HepG2 (cell line): Measurements from ENCODE around the gene DNAH8. TPM values are rescaled to one million over a fixed set of nuclear protein-coding genes. Genes with fewer than 3 reads are reported as not detected.

Experiments used
- ATAC-seq: fragments of 200-7000 bp; cut with Tn5 transposase; 3 replicates; pipeline ENCODE4 v1.9.1; 2020; ENCODE audit warnings: mild to moderate bottlenecking, moderate library complexity
- BruUV-seq: library from RNA; stranded (reverse); fragments of 400-500 nt; replicated peaks from 2 replicates; lab custom pipeline; 2021; lab: Mats Ljungman, UMichigan
- CTCF ChIA-PET: fragments of 300-600 bp; formaldehyde crosslinking; extraction: SDS; loops from one replicate; lab custom pipeline; 2021; ENCODE audit warnings: low total read pairs, inconsistent platforms, low intra/inter-chr PET ratio; lab: Yijun Ruan, JAX
- POLR2A ChIA-PET: fragments of 350-600 bp; sonication (Branson Sonifier 250); formaldehyde crosslinking; loops from one replicate; lab custom pipeline; 2020; ENCODE audit warnings: antibody characterized with exemption, inconsistent platforms; lab: Yijun Ruan, JAX
- DNase-seq: peaks from one replicate; pipeline ENCODE4 v3.0.0-alpha.2; 2015; ENCODE audit warnings: low spot score
- FAIRE-seq: peaks from 3 replicates; lab custom pipeline; 2011; peaks lifted over from hg19 to GRCh38; lab: Jason Lieb, UNC
- H2AFZ ChIP-seq: one replicate; pipeline ENCODE4 v1.6.1; 2011; ENCODE audit warnings: low read length, inconsistent platforms
- H3K27ac ChIP-seq: fragments of 300-600 bp; 3 replicates; pipeline ENCODE4 v1.8.0; 2011; ENCODE audit warnings: mixed run types, mild to moderate bottlenecking, mixed read lengths, low read length, inconsistent platforms; ENCODE audit not compliant: insufficient read depth; ENCODE audit errors: extremely low read length
- H3K27me3 ChIP-seq, 2 experiments: fragments of 200-600 bp in 1 of 2; 2 replicates in 1 of 2; 3 replicates in 1 of 2; pipeline versions ENCODE4 v1.6.0 to v1.8.0; 2011; ENCODE audit warnings: low read length in 2 of 2, mild to moderate bottlenecking in 2 of 2, moderate library complexity in 2 of 2, inconsistent platforms in 1 of 2; ENCODE audit not compliant: insufficient read depth in 2 of 2, control insufficient read depth in 1 of 2
- H3K36me3 ChIP-seq, 2 experiments: fragments of 200-600 bp in 1 of 2; replicated peaks in 1 of 2; 2 replicates in 1 of 2; 3 replicates in 1 of 2; pipeline versions ENCODE4 v1.5.1 to v1.8.0; 2011; ENCODE audit warnings: low read length in 2 of 2, inconsistent platforms in 1 of 2; ENCODE audit not compliant: insufficient read depth in 2 of 2, control insufficient read depth in 1 of 2
- H3K4me1 ChIP-seq: 2 replicates; pipeline ENCODE4 v1.5.1; 2012; ENCODE audit warnings: low read length, inconsistent platforms; ENCODE audit not compliant: insufficient read depth
- H3K4me2 ChIP-seq: 2 replicates; pipeline ENCODE4 v1.6.0; 2011; ENCODE audit warnings: low read depth, low read length, inconsistent platforms
- H3K4me3 ChIP-seq, 3 experiments: fragments of 200-600 bp in 1 of 3; sonication (generic), shearing (Covaris generic) in 1 of 3; replicated peaks in 1 of 3; 2 replicates each; pipeline ENCODE4 v1.5.1; 2011 to 2016; ENCODE audit warnings: low read length in 3 of 3, inconsistent platforms in 2 of 3, low read depth in 2 of 3, mild to moderate bottlenecking in 2 of 3, control low read depth in 1 of 3, mixed read lengths in 1 of 3; ENCODE audit not compliant: insufficient read depth in 1 of 3
- H3K79me2 ChIP-seq: one replicate; pipeline ENCODE4 v1.6.1; 2011; ENCODE audit warnings: low read length, inconsistent platforms; ENCODE audit not compliant: insufficient read depth
- H3K9ac ChIP-seq: 2 replicates; pipeline ENCODE4 v1.6.0; 2011; ENCODE audit warnings: mild to moderate bottlenecking, low read depth, low read length, inconsistent platforms; ENCODE audit not compliant: insufficient read depth
- H3K9me3 ChIP-seq: 2 replicates; pipeline ENCODE4 v1.5.1; 2012; ENCODE audit warnings: mild to moderate bottlenecking, low read length
- H4K20me1 ChIP-seq: 2 replicates; pipeline ENCODE4 v1.6.0; 2011; ENCODE audit warnings: inconsistent platforms, mild to moderate bottlenecking, low read length, moderate library complexity; ENCODE audit not compliant: insufficient read depth
- E2F5 ChIP-seq: sonication (generic); formaldehyde crosslinking; conservative IDR thresholded peaks from 2 replicates; pipeline ENCODE4 v1.4.0; 2020; ENCODE audit warnings: missing genetic modification reagents
- EEA1 ChIP-seq: sonication (generic); formaldehyde crosslinking; IDR thresholded peaks from 2 replicates; pipeline ENCODE4 v1.5.1; 2020; ENCODE audit warnings: mild to moderate bottlenecking, missing genetic modification reagents, borderline replicate concordance
- FOXJ3 ChIP-seq: sonication (generic); formaldehyde crosslinking; IDR thresholded peaks from 2 replicates; pipeline ENCODE4 v1.4.0; 2020; ENCODE audit warnings: missing genetic modification reagents, mild to moderate bottlenecking, borderline replicate concordance
- MAFK ChIP-seq, 2 experiments: IDR thresholded peaks in 1 of 2; conservative IDR thresholded peaks in 1 of 2; 2 replicates each; pipeline ENCODE4 v1.6.1; 2011; ENCODE audit warnings: improper control_type of control experiment in 2 of 2, low read length in 2 of 2
- MED13 ChIP-seq: sonication (generic); formaldehyde crosslinking; IDR thresholded peaks from 2 replicates; pipeline ENCODE4 v1.5.0; 2020; ENCODE audit warnings: missing genetic modification reagents
- MXD3 ChIP-seq: IDR thresholded peaks from 2 replicates; pipeline ENCODE4 v1.6.1; 2016; ENCODE audit warnings: mild to moderate bottlenecking, missing biosample characterization, missing genetic modification reagents
- SKI ChIP-seq: fragments of 450-650 bp; IDR thresholded peaks from one replicate; pipeline ENCODE4 v1.6.1; 2018; ENCODE audit warnings: mild to moderate bottlenecking; ENCODE audit not compliant: partially characterized antibody
- ZNF281 ChIP-seq: sonication (generic); formaldehyde crosslinking; IDR thresholded peaks from 2 replicates; pipeline ENCODE4 v1.4.0; 2020; ENCODE audit warnings: missing genetic modification reagents, borderline replicate concordance
- ZNF766 ChIP-seq: sonication (generic); formaldehyde crosslinking; IDR thresholded peaks from 2 replicates; pipeline ENCODE4 v1.5.0; 2020; ENCODE audit warnings: missing genetic modification reagents, borderline replicate concordance
- WGBS: methylation state at CpG from one replicate; pipeline ENCODE4 v1.1.6; 2017; ENCODE audit warnings: low lambda C conversion rate; 5-methylcytosine and 5-hydroxymethylcytosine counted together
- in situ Hi-C: cut with HindIII; loops from 2 replicates; pipeline ENCODE4 v1.10.0; 2017; ENCODE audit warnings: low pct_unique_long_range_greater_than_20kb; ENCODE audit not compliant: extremely low pct_ligation_motif_present
- intact Hi-C: fragments of 100-400 bp; cut with micrococcal nuclease; formaldehyde crosslinking; loops from one replicate; pipeline ENCODE4 v1.10.0; 2022; ENCODE audit not compliant: unreplicated experiment
- polyA plus RNA-seq, 8 experiments: library from polyadenylated mRNA; depleted of rRNA in 3 of 8; stranded (reverse) in 7 of 8; unstranded in 1 of 8; fragments of >200 nt; fragmentation: Illumina TruSeq in 4 of 8; extraction: Trizol in 4 of 8; gene quantifications; 2 replicates each; pipeline versions ENCODE4 v1.2.1 to v1.2.3, GENCODE V29; 2011 to 2016; ENCODE audit warnings: low read depth in 4 of 8, missing spikeins in 1 of 8, mixed read lengths in 1 of 8; ENCODE audit not compliant: insufficient read depth in 1 of 8
- total RNA-seq, 5 experiments: library from RNA; depleted of rRNA; stranded (reverse); fragments of >200 nt; fragmentation: Illumina TruSeq; extraction: Trizol; gene quantifications; 2 replicates each; pipeline ENCODE4 v1.2.3, GENCODE V29; 2016; ENCODE audit warnings: low read depth in 1 of 5

DNAH8 gene
- total and polyA plus RNA-seq, 2 of the 13 experiments (the other 11 are each of a cell fraction or from before 2014, with no cell fraction given), result not detected

- no peak overlapping the region for H3K27ac ChIP-seq
- H3K4me2 ChIP-seq, result no peak overlapping the region
- no peak overlapping the region for H3K9ac ChIP-seq
- no peak overlapping the region for H2AFZ ChIP-seq
- BruUV-seq, result no TSS peak
- H3K4me3 ChIP-seq, result no peak overlapping the region
- H3K36me3 ChIP-seq, result no peaks in the 10 kb centered on the region
- no peaks in the 10 kb centered on the region for H3K79me2 ChIP-seq
- CTCF ChIA-PET, result no interaction called here
- in situ Hi-C loops, result no loop called here
- no peaks in the 10 kb centered on the region; a peak in 1 of 5 replicates for H3K27me3 ChIP-seq
- H3K9me3 ChIP-seq, result no peaks in the 10 kb centered on the region
- FAIRE-seq (no peak), DNase-seq (no peak), ATAC-seq (no peak)
- TF ChIP-seq SKI (no peak), ZNF766 (CRISPR knock-in tag) (no peak), E2F5 (CRISPR knock-in tag) (no peak), MXD3 (CRISPR knock-in tag) (no peak), ZNF281 (CRISPR knock-in tag) (no peak), MAFK (conservative IDR thresholded peaks at IDR 0.05 in 1 of 2, IDR thresholded peaks at IDR 0.05 in 1 of 2; ENCODE audit: low read length in 2 of 2) (peak in 1 of 2 experiments; percentile 21; a peak in 1 of 4 replicates), EEA1 (CRISPR knock-in tag) (no peak), MED13 (no peak), FOXJ3 (no peak)
- intact Hi-C loops, result no loop called here
- H4K20me1 ChIP-seq, result no peaks in the 10 kb centered on the region
- no peaks in the 10 kb centered on the region for H3K4me1 ChIP-seq
- WGBS, result 14% methylated on average over 3 of the region's 3 CpGs
- POLR2A ChIA-PET, result no interaction called here
These were observed 186.9 kb downstream of the DNAH8 start for GRCh38 chr6:38901802-38902522.
